Subcutaneous adipose tissue (tissue), 4 donors: ENCODE data around the gene GNG13. TPM values are rescaled to one million over a fixed set of nuclear protein-coding genes. Genes with fewer than 3 reads are reported as not detected.

Source experiments
- CTCF ChIP-seq: fragments of 450-650 bp; IDR thresholded peaks from one replicate; pipeline ENCODE4 v1.5.1; 2016; ENCODE audit warnings: low read depth, mild to moderate bottlenecking, control low read depth, antibody characterized with exemption, moderate library complexity
- total RNA-seq, 4 donors: library from RNA; depleted of rRNA; stranded (reverse); fragments of >200 nt; gene quantifications; one replicate each; pipeline ENCODE4 v1.1.0, GENCODE V29; 2016

GNG13 gene
- total RNA-seq, 4 donors from 2014 or later, result not detected

- TF ChIP-seq CTCF, result no peak
Measured at GRCh38 chr16:843771-844170, 43.2 kb upstream of the GNG13 start.

- TF ChIP-seq CTCF, result no peak
Measured at GRCh38 chr16:842711-843560, 42.4 kb upstream of the GNG13 start.

GRCh38 chr16:842061-842476 is 41.5 kb upstream of the GNG13 start:
- TF ChIP-seq CTCF, result no peak

GRCh38 chr16:841455-842060 is 41.0 kb upstream of the GNG13 start:
- TF ChIP-seq CTCF, result no peak

GRCh38 chr16:840561-841454 is 40.3 kb upstream of the GNG13 start:
- TF ChIP-seq CTCF, result no peak

GRCh38 chr16:839643-840408 is 39.3 kb upstream of the GNG13 start:
- TF ChIP-seq CTCF, result no peak
